ENCODE data around the gene GABARAP. TPM values are rescaled to one million over a fixed set of nuclear protein-coding genes. Genes with fewer than 3 reads are reported as not detected.

The GABARAP gene
- total RNA-seq, 1 donor from 2014 or later: 449 TPM

GRCh38 chr17:7226721-7227710 is 15.2 kb downstream of the GABARAP start:
- intact Hi-C loops (cut with DNase I): no loop called here
- no peak for DNase-seq (ENCODE audit: low spot score)

GRCh38 chr17:7225711-7226331 is 16.4 kb downstream of the GABARAP start:
- DNase-seq (ENCODE audit: low spot score): no peak
- intact Hi-C loops (cut with DNase I): no loop called here

GRCh38 chr17:7224661-7225111 is 17.6 kb downstream of the GABARAP start:
- intact Hi-C loops (cut with DNase I): no loop called here
- no peak for DNase-seq (ENCODE audit: low spot score)

GRCh38 chr17:7224110-7224509 is 18.1 kb downstream of the GABARAP start:
- DNase-seq (ENCODE audit: low spot score): no peak
- intact Hi-C loops (cut with DNase I): no loop called here

- DNase-seq (ENCODE audit: low spot score): no peak
- intact Hi-C loops (cut with DNase I): no loop called here
These were observed 18.9 kb downstream of the GABARAP start for GRCh38 chr17:7223375-7223774.

GRCh38 chr17:7222972-7223292 is 19.3 kb downstream of the GABARAP start:
- DNase-seq (ENCODE audit: low spot score): no peak
- intact Hi-C loops (cut with DNase I): no loop called here

GRCh38 chr17:7222093-7222971 is 19.9 kb downstream of the GABARAP start:
- no peak for DNase-seq (ENCODE audit: low spot score)
- intact Hi-C loops (cut with DNase I): no loop called here

- no peak for DNase-seq (ENCODE audit: low spot score)
- intact Hi-C loops (cut with DNase I): loop anchor here (2.0 kb wide), 1 partner anchor 17 kb away; the partner anchor contains the start of gene PHF23
These were observed 20.8 kb downstream of the GABARAP start for GRCh38 chr17:7221278-7222092.

GRCh38 chr17:7220593-7221277 is 21.5 kb downstream of the GABARAP start:
- DNase-seq (ENCODE audit: low spot score): peak; percentile 84
- intact Hi-C loops (cut with DNase I): loop anchor here (2.0 kb wide), 1 partner anchor 18 kb away; the partner anchor contains the start of gene PHF23

- intact Hi-C loops (cut with DNase I): loop anchor here (2.0 kb wide), 1 partner anchor 19 kb away; the partner anchor contains the start of gene PHF23
- DNase-seq (ENCODE audit: low spot score): peak; percentile 96
These were observed 22.2 kb downstream of the GABARAP start, which contains the start of the genes ACADVL and DLG4 for GRCh38 chr17:7219812-7220592. ACADVL (plus strand) TSS chr17:7219938; CDS start chr17:7219985, 47 bp downstream. DLG4 (minus strand) TSS chr17:7219836.

GRCh38 chr17:7219229-7219811 is 22.9 kb downstream of the GABARAP start:
- intact Hi-C loops (cut with DNase I): no loop called here
- no peak for DNase-seq (ENCODE audit: low spot score)

GRCh38 chr17:7218758-7219157 is 23.5 kb downstream of the GABARAP start:
- DNase-seq (ENCODE audit: low spot score): no peak
- intact Hi-C loops (cut with DNase I): no loop called here

GRCh38 chr17:7218166-7218565 is 24.1 kb downstream of the GABARAP start:
- intact Hi-C loops (cut with DNase I): no loop called here
- DNase-seq (ENCODE audit: low spot score): no peak

GRCh38 chr17:7217113-7217987 is 24.9 kb downstream of the GABARAP start:
- intact Hi-C loops (cut with DNase I): no loop called here
- peak; percentile 78 for DNase-seq (ENCODE audit: low spot score)

GRCh38 chr17:7216242-7217112 is 25.8 kb downstream of the GABARAP start:
- intact Hi-C loops (cut with DNase I): no loop called here
- no peak for DNase-seq (ENCODE audit: low spot score)

Data from cardiac septum (tissue), 1 donor.